SK-N-MC (cell line): ENCODE data around the gene R3HDM2.

Experiments
- EZH2 ChIP-seq: fragments of 200-600 bp; sonication (generic); IDR thresholded peaks from one replicate; pipeline ENCODE4 v1.6.1; 2017; ENCODE audit warnings: antibody characterized with exemption
- POLR2AphosphoS5 ChIP-seq: IDR thresholded peaks from 2 replicates; pipeline ENCODE4 v1.6.1; 2012; ENCODE audit warnings: mild to moderate bottlenecking, low read depth, low read length, borderline replicate concordance

GRCh38 chr12:57397441-57397840, 33.4 kb downstream of the R3HDM2 start:
- TF ChIP-seq EZH2 (no peak), POLR2AphosphoS5 (no peak)
